ENCODE data around the gene ZFAND5.

Gene ZFAND5

DNA sequence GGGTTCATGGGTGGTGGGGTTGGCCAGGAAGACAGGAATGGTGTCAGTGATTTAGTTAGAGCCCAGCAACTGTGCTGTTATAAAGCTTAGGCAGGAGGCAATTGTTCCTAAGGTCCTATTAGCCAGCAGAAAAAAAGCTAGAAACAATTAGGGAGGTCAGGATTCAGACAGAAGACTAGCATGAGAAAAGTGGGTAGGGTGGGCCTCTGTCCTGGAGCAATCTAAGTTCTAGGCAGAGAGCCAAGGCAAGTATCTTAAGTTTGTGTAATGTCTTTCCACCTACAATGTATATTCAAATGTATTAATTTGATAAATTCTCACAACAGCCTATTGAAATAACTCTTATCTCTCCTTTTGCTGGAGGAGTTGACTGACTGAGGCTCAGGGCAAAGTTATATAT, 6.1 kb upstream of the ZFAND5 start:
- Histone ChIP-seq H4K20me1 (ENCODE audit: low read depth, low read length) (no peaks in the 10 kb centered on the region), H3K9me2 (replicated peaks; ENCODE audit: insufficient read depth, low read length) (no peaks in the 10 kb centered on the region), H3K27me3 (ENCODE audit: low read length) (no peaks in the 10 kb centered on the region), H2AFZ (ENCODE audit: low read depth, low read length, severe bottlenecking) (no peak overlapping the region), H3K9ac (ENCODE audit: low read length) (no peak overlapping the region), H3K4me3 (ENCODE audit: insufficient read depth, low read length, poor library complexity, severe bottlenecking) (no peak overlapping the region), H3F3A (ENCODE audit: insufficient read depth) (no peaks in the 10 kb centered on the region), H3K79me2 (ENCODE audit: insufficient read depth, low read length) (no peaks in the 10 kb centered on the region), H3K27ac (ENCODE audit: low read depth, low read length) (no peak overlapping the region), H3K4me2 (ENCODE audit: low read depth, low read length, poor library complexity, severe bottlenecking) (no peak overlapping the region), H3K9me3 (ENCODE audit: insufficient read depth, low read length) (no peaks in the 10 kb centered on the region), H3K36me3 (ENCODE audit: low read length) (no peaks in the 10 kb centered on the region)
- no peak for TF ChIP-seq EZH2phosphoT487 (conservative IDR thresholded peaks at IDR 0.05; ENCODE audit: low read length)
- TF ChIP-seq, protein P1, sequence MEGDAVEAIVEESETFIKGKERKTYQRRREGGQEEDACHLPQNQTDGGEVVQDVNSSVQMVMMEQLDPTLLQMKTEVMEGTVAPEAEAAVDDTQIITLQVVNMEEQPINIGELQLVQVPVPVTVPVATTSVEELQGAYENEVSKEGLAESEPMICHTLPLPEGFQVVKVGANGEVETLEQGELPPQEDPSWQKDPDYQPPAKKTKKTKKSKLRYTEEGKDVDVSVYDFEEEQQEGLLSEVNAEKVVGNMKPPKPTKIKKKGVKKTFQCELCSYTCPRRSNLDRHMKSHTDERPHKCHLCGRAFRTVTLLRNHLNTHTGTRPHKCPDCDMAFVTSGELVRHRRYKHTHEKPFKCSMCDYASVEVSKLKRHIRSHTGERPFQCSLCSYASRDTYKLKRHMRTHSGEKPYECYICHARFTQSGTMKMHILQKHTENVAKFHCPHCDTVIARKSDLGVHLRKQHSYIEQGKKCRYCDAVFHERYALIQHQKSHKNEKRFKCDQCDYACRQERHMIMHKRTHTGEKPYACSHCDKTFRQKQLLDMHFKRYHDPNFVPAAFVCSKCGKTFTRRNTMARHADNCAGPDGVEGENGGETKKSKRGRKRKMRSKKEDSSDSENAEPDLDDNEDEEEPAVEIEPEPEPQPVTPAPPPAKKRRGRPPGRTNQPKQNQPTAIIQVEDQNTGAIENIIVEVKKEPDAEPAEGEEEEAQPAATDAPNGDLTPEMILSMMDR (IDR thresholded peaks at IDR 0.05; ENCODE audit: insufficient read depth, low read length, poor library complexity, severe bottlenecking), result no peak

DNA sequence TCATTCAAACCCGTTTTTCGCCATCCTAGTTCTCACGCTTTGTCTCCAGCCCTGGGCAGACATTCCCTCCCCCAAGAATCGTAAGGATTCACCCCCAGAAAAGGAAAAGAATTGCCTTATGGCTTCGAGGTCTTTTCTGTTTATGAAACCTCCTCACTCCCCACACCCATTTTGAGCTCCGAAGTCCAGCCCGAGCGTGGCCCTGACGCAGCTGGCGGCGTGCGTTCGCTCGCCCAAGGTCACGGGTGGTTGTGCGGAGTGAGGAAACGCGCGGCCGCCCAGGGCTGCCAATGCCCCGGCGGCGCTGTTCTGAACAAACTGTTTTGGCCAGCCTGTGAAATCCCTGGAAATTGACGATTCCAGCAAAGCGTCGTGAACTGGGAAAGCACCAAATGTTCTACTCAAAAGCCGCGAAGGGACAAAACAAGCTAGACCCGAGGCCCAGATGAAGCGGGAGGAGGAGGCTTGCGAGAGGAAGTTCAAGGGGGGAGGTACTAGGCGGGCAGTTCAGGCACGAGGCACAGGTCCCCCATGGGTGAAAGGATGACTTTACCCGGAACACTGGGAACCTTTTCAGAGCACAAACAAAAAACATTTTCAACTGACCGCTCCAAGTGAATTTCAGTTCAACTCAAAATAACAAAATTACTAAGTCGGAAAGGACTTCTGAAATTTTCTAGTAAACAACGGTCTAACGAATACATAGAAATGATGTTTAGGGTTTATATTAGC, 683 bp upstream of the ZFAND5 start:
- no peaks in the 10 kb centered on the region for H3K27me3 ChIP-seq (ENCODE audit: low read length)
- H2AFZ ChIP-seq (ENCODE audit: low read depth, low read length, severe bottlenecking), result peak overlapping the region; percentile 96
- peaks cover 42% of the 10 kb centered on the region for H3K79me2 ChIP-seq (ENCODE audit: insufficient read depth, low read length)
- H3K9ac ChIP-seq (ENCODE audit: low read length), result peak overlapping the region; percentile 99
- peaks cover 6% of the 10 kb centered on the region; the same call in 1 of the 2 replicates for H3K36me3 ChIP-seq (ENCODE audit: low read length)
- H3K4me3 ChIP-seq (ENCODE audit: insufficient read depth, low read length, poor library complexity, severe bottlenecking), result peak overlapping the region; percentile 97
- no peaks in the 10 kb centered on the region for H3K9me3 ChIP-seq (ENCODE audit: insufficient read depth, low read length)
- no peak for TF ChIP-seq EZH2phosphoT487 (conservative IDR thresholded peaks at IDR 0.05; ENCODE audit: low read length)
- TF ChIP-seq, protein P1 (IDR thresholded peaks at IDR 0.05; ENCODE audit: insufficient read depth, low read length, poor library complexity, severe bottlenecking), result no peak
- peak overlapping the region; percentile 63 for H3K27ac ChIP-seq (ENCODE audit: low read depth, low read length)
- no peaks in the 10 kb centered on the region for H3K9me2 ChIP-seq (replicated peaks; ENCODE audit: insufficient read depth, low read length)
- peaks cover 3% of the 10 kb centered on the region; the same call in 1 of the 2 replicates for H3F3A ChIP-seq (ENCODE audit: insufficient read depth)
- peak overlapping the region; percentile 97 for H3K4me2 ChIP-seq (ENCODE audit: low read depth, low read length, poor library complexity, severe bottlenecking)
- peaks cover 18% of the 10 kb centered on the region for H4K20me1 ChIP-seq (ENCODE audit: low read depth, low read length)

DNA sequence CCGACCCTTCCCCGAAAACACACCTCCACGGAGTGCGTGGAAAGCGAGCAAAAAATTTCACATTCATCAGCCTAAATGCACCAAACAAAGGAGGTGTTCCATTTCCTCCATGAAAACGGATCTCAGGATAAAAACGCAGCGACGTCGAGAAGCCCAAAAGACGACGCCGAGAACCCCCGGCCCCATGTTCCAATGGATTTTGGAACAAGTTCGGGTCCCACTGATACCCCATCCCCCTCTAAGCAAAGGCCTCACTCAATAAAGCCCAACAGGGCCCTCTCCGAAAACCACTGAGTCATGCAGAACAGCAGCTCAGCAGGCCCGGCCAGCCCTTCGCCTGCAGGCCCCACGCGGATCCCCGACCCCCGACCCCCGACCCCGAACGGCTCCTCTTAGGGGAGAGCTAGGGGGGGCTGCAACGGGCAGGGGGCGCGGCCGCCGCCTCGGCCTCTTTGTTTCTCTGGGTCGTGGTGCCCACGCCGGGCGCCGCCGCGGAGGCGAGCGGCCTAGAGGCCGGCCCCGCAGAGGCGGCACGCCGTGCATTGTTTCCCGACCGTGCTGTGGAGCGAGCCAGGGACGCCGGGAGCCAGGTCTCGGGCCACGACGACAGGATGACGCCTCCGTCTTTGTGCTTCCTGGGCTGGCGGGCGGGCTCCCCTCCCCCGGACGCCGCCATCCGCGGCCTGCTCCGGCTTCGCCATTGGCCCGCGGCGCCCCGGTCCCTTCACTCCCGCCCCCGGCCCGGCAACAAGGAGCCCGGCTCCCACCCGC, 915 bp downstream of the ZFAND5 start:
- Histone ChIP-seq H3K4me3 (ENCODE audit: insufficient read depth, low read length, poor library complexity, severe bottlenecking) (peak overlapping the region; percentile 97), H3K27me3 (ENCODE audit: low read length) (no peaks in the 10 kb centered on the region), H4K20me1 (ENCODE audit: low read depth, low read length) (peaks cover 29% of the 10 kb centered on the region), H2AFZ (ENCODE audit: low read depth, low read length, severe bottlenecking) (peak overlapping the region; percentile 66), H3K9me2 (replicated peaks; ENCODE audit: insufficient read depth, low read length) (no peaks in the 10 kb centered on the region), H3K79me2 (ENCODE audit: insufficient read depth, low read length) (peaks cover 58% of the 10 kb centered on the region), H3K9me3 (ENCODE audit: insufficient read depth, low read length) (no peaks in the 10 kb centered on the region), H3K9ac (ENCODE audit: low read length) (peak overlapping the region; percentile 99), H3K4me2 (ENCODE audit: low read depth, low read length, poor library complexity, severe bottlenecking) (peak overlapping the region; percentile 96), H3K36me3 (ENCODE audit: low read length) (peaks cover 22% of the 10 kb centered on the region; the same call in 1 of the 2 replicates), H3F3A (ENCODE audit: insufficient read depth) (peaks cover 3% of the 10 kb centered on the region; the same call in 1 of the 2 replicates), H3K27ac (ENCODE audit: low read depth, low read length) (peak overlapping the region; percentile 73)
- TF ChIP-seq, protein P1 (IDR thresholded peaks at IDR 0.05; ENCODE audit: insufficient read depth, low read length, poor library complexity, severe bottlenecking), result no peak
- no peak for TF ChIP-seq EZH2phosphoT487 (conservative IDR thresholded peaks at IDR 0.05; ENCODE audit: low read length)
